Superior temporal gyrus (tissue), 1 donor: ENCODE measurements around the gene SLC28A3.
"Not testable (repeated sequence)": the region's sequence is repeated elsewhere in the genome, so short reads cannot be mapped to it uniquely, and the experiment has no call there.

ENCODE experiments used
- DNase-seq: peaks from one replicate; pipeline ENCODE4 v3.0.0-alpha.2; 2016; ENCODE audit errors: extremely low spot score

Gene SLC28A3

DNA sequence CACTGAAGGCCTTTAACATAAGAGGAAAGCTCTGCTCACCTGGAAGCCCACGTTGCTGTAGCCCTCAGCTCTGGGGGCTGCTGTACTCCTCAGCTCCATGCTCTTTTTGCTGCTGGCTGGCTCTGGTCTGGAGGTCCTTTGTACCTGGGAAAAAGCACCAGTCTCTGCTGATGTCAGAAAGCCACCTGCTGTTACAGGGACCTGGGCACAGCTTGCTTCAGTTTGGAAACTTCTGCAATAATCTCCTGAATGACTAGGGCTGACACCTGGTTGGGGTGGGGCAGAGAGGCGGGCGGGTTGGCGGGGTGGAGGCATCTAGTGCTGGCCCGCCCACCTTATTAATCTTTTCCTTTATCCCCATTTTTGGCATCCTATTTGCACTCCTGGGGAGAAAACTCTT lies at the start of gene SLC28A3:
Gene SLC28A3, minus strand, starts transcription at position 224 of the 400 bp plus-strand sequence. Its CDS starts 125 bp downstream, at position 99.
- DNase-seq, result no peak

GRCh38 chr9:84390254-84390653 lies 49.7 kb upstream of the SLC28A3 start:
- DNase-seq, result not testable (repeated sequence)

- DNase-seq, result no peak
Measured at GRCh38 chr9:84387821-84388220, 47.3 kb upstream of the SLC28A3 start.

DNA sequence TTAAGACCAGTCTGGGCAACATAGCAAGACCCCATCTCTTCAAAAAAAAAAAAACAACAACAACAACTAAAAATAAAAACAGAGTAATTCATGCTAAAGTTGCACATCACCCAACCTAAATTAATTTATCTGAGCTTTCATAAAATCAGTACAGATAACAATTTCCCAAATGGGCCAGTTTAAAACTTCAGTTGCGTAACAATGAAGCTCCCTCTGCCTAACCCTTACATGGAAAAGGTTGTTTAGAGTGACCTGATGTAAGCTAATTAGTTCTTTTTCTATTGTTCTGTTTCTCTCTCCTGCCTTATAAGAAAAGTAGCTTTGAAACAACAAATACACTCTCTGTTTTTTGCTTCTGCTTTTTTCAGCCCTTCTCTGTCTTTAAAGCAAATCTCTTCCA lies 46.2 kb upstream of the SLC28A3 start:
- no peak for DNase-seq

GRCh38 chr9:84385386-84386040 lies 45.0 kb upstream of the SLC28A3 start:
- DNase-seq, result no peak

DNA sequence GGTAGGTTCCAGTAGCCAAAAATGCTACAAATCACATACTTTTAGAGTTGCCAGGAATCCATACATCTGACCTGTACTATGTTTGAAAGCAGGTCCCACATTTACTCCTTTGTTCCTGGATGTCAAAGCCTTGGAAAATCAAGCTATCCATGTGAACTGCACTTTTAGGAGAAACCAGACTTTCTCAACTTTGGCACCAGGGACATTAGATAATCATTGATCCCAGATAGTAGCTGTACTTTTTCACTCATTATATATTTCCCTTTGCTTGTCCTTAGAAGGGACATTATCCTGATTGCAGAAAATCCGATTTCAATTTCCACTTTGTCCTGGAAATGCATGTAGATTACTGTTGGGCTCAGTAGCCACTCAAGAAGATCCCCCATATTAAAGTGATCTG lies 44.1 kb upstream of the SLC28A3 start:
- no peak for DNase-seq

DNA sequence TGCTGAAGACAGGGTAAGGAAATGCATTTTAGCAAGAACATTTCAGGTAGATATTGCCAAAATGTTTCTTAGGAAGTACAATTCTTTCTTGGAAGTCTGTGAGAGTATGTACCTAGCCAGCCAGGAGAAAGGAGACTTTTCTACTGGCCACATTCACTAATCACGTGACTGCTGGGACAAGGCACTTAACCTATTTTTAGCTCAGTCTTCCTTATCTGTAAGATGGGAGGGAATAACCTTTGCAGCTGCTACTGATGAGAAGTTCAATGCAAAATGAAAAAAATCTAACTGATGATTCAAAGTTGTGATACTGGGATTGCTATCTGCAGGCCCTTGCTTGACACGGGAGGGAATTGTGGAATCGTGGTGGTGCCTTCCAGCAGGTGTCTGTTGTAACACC lies 42.6 kb upstream of the SLC28A3 start:
- no peak for DNase-seq

DNA sequence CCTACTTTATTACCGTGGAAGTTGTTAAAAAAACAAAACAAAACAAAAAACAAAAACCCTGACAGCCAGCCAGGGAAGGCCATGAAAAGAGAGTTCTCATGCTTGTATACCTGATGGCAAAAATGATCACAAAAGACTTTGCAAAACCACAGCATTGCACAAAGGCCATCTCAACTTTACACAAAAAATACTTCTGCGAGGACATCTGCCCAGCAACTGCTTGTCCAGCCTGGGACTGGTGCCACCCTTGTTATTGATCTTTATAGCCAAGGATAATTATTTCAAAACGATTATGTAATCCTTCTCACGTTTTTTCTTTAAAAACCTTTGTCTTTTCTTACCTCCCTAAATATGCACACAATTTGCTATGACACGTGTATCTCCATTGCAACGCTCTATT lies 42.2 kb upstream of the SLC28A3 start:
- DNase-seq, result no peak

GRCh38 chr9:84381508-84381907 lies 41.0 kb upstream of the SLC28A3 start:
- no peak for DNase-seq

GRCh38 chr9:84379740-84380139 lies 39.2 kb upstream of the SLC28A3 start:
- no peak for DNase-seq

- DNase-seq, result no peak
Measured at GRCh38 chr9:84375954-84376353, 35.4 kb upstream of the SLC28A3 start.

DNA sequence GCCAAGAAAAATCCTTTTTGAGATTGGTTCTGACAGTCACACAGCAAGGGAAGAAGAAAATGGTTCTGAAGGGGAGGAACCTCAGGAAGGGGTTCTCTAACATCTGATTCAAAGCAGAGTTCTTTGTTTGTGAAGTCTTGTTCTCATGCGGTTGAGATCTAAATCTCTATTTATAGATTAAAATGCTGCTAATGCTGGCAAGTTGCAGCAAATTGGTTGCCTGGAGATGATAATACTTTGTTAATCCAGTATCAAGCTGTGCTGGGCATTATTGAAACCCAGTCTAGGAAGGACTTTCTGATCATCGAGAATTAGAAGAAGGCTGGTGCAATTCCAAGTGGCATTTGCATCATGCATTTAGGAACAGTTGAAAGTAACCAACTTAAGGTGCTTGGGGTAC lies 34.0 kb upstream of the SLC28A3 start:
- DNase-seq, result no peak

DNA sequence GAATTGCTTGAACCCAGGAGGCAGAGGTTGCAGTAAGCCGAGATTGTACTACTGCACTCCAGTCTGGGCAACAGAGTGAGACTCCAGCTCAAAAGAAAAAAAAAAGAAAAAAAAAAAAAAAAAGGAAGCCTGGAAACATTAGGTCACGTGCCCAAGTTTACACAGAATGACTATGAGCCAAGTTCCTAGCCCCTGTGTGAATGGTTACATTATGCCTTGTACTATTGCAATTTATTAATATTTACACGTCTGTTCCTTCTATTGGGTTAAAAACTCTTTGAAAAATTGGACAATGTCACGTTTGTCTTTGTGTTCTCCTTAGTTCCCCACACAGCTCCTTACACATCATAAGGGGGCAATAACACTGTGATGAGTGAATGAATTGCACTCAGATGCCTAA lies 33.5 kb upstream of the SLC28A3 start:
- no peak for DNase-seq

DNA sequence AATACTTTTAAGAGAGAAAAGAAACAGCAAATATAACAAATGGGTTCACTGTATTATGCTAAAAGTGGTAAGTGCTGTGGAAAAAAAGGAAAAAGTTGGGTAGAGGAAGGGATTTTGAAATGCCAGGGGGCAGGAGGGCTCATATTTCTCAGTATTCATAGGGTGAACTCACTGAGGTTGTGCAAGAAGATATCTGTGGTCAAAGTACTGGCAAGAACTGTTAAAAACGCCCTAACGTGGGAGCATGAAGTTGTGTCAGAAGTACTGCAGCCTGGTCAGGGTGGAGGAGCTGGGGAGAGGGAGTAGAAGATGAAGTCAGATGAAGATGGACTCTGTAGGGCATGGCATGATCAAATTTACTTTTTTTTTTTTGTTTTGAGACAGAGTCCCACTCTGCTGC lies 31.2 kb upstream of the SLC28A3 start:
- DNase-seq, result no peak

GRCh38 chr9:84368601-84369000 lies 28.0 kb upstream of the SLC28A3 start:
- DNase-seq, result no peak

DNA sequence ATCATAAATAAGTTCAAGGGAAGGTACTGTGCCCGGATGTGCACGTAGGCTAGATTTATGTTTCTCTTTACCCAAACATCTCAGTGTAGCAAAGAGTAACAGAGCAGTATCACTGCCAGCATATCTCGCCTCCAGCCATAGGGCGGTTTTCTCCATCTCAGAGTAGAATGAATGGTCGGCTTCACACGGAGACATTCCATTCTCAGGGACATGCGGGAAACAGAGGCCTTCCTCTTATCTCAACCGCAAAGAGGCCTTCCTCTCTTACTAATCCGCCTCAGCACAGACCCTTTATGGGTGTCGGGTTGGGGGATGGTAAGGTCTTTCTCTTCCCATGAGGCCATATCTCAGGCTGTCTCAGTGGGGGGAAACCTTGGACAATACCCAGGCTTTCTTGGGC lies 27.2 kb upstream of the SLC28A3 start:
- not testable (repeated sequence) for DNase-seq

GRCh38 chr9:84366683-84367082 lies 26.1 kb upstream of the SLC28A3 start:
- DNase-seq, result no peak

- not testable (repeated sequence) for DNase-seq
Measured at GRCh38 chr9:84364894-84365490, 24.4 kb upstream of the SLC28A3 start.

DNA sequence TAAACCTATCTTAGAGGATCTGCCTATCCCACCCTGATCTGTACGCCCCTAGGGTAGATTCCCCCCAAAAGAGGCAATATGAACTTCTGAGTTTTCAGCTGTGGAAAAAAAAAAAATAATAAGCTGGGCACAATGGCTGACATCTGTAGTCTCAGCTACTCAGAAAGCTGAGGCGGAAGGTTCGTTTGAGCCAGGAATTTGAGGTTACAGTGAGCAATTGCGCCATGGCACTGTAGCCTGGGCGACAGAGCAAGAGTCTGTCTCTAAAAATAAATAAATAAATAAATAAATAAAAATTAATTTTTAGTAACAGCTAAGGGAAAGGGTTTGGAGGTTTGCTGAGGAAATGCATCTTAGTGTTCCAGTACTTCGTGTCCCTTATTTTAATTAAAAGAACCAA lies 21.1 kb upstream of the SLC28A3 start:
- DNase-seq, result no peak

DNA sequence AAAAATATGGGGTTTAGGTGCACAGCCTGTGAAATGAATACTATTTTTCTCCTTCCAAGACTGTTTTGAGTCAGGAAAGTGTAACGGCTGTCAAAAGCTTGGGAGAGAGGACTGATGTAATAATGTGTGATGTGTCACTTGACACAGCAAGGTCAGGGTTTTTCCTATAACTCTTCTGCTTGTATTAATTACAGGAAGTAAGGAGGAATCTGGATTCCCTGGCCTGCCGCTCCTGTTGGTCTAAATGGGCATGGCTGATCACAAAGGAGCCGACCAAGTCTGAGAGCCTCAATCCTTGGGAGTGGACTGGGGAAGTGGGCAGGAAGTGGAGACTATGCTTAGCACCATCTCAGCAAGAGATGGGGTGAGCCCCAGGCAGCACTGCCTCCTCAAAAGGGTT lies 16.7 kb upstream of the SLC28A3 start:
- DNase-seq, result no peak

GRCh38 chr9:84354035-84354434 lies 13.5 kb upstream of the SLC28A3 start:
- no peak for DNase-seq

DNA sequence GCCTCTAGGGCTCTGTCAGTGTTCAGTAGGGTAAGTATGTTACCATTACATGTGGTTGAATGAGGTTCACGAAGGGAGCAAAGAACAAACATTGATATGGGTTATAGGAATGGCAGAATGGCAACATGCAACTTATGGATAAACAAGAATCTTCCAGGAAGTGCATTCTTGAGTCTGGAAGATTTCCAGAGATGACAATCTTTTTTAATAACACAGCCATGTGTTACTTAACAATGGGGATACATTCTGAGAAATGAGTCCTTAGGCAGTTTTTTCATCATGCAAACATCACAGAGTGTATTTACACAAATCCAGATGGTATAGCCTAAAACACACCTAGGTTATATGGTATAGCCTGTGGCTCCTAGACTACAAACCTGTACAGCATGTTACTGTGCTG lies 9.1 kb upstream of the SLC28A3 start:
- no peak for DNase-seq

DNA sequence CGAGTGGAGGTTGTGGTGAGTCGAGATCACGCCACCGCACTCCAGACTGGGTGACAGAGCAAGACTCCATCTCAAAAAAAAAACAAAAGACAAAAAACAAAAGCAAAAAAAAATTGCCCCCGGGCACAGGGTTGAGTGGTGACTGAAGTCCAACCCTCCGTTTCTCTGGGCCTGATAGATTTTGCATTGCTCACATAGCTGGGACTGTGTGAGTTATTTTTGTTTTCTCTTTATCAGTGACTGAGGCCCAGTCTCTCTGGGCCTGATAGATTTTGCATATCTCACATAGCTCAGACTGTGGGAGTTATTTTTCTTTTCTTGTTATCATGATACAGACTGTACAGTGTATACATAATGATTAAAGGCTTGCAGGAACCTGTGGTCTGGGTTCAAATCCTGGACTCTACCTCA lies 2.6 kb upstream of the SLC28A3 start:
- no peak for DNase-seq

- DNase-seq, result no peak
Measured at GRCh38 chr9:84339962-84340361, 596 bp downstream of the SLC28A3 start.
